Measurements from ENCODE around the gene NUDT22.

- no peak for TF ChIP-seq POLR2AphosphoS5 (IDR thresholded peaks at IDR 0.05)
- TF ChIP-seq CTCF (IDR thresholded peaks at IDR 0.05), result no peak
- TF ChIP-seq POLR2A (IDR thresholded peaks at IDR 0.05), result no peak
Measured at GRCh38 chr11:64192434-64192833, 33.6 kb upstream of the NUDT22 start.
